A673 (cell line): ENCODE measurements around the gene ERC1.

ENCODE experiments used
- EZH2 ChIP-seq: fragments of 200-600 bp; sonication (generic); IDR thresholded peaks from 2 replicates; pipeline ENCODE4 v1.6.1; 2017; ENCODE audit warnings: borderline replicate concordance, low read depth, mild to moderate bottlenecking, mixed read lengths, antibody characterized with exemption, low read length; ENCODE audit not compliant: poor library complexity, severe bottlenecking
- TF ChIP-seq, protein P1 (sequence below): fragments of 300-800, 200-600 bp; sonication (generic); conservative IDR thresholded peaks from 2 replicates; pipeline ENCODE4 v1.5.1; 2017; ENCODE audit warnings: low read depth, mild to moderate bottlenecking, antibody characterized with exemption, low read length, moderate library complexity, mixed read lengths

DNA sequence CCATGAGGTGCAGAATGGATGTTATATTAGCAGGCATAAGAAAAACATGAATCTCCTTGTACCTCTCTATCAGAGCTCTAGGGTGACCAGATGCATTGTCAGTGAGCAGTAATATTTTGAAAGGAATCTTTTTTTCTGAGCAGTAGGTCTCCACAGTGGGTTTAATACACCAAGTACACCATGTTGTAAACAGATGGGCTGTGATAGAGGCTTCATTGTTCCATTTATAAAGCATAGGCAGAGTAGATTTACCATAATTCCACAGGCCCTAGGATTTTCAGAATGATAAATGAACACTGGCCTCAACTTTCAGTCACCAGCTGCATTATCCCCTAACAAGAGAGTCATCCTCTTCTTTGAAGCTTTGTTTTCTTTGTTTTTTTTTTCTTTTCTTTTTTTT, 185.2 kb downstream of the ERC1 start:
- TF ChIP-seq, protein P1, sequence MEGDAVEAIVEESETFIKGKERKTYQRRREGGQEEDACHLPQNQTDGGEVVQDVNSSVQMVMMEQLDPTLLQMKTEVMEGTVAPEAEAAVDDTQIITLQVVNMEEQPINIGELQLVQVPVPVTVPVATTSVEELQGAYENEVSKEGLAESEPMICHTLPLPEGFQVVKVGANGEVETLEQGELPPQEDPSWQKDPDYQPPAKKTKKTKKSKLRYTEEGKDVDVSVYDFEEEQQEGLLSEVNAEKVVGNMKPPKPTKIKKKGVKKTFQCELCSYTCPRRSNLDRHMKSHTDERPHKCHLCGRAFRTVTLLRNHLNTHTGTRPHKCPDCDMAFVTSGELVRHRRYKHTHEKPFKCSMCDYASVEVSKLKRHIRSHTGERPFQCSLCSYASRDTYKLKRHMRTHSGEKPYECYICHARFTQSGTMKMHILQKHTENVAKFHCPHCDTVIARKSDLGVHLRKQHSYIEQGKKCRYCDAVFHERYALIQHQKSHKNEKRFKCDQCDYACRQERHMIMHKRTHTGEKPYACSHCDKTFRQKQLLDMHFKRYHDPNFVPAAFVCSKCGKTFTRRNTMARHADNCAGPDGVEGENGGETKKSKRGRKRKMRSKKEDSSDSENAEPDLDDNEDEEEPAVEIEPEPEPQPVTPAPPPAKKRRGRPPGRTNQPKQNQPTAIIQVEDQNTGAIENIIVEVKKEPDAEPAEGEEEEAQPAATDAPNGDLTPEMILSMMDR = no peak
- no peak for TF ChIP-seq EZH2
